K562 (cell line): ENCODE measurements around the gene CEMIP2. TPM values are rescaled to one million over a fixed set of nuclear protein-coding genes. Genes with fewer than 3 reads are reported as not detected.

Experiments
- ATAC-seq: fragments of 200-7000 bp; cut with Tn5 transposase; 3 replicates; pipeline ENCODE4 v1.9.1; 2020; ENCODE audit warnings: moderate library complexity
- BruUV-seq: library from RNA; stranded (reverse); fragments of 400-500 nt; replicated peaks from 2 replicates; lab custom pipeline; 2021; lab: Mats Ljungman, UMichigan
- CTCF ChIA-PET: fragments of 300-600 bp; formaldehyde crosslinking; extraction: SDS; loops from one replicate; lab custom pipeline; 2021; ENCODE audit warnings: low intra/inter-chr PET ratio; lab: Yijun Ruan, JAX
- POLR2A ChIA-PET: fragments of 300-600, 350-650 bp; sonication (Branson Sonifier 250); formaldehyde crosslinking; extraction: SDS; loops from one replicate; lab custom pipeline; 2021; ENCODE audit warnings: antibody characterized with exemption, inconsistent platforms; lab: Yijun Ruan, JAX
- DNase-seq, 4 experiments: peaks; one replicate each; pipeline versions ENCODE4 v3.0.0 to v3.0.0-alpha.2; 2011 to 2018; ENCODE audit warnings: low spot score in 3 of 4, mixed read lengths in 3 of 4; ENCODE audit errors: extremely low read depth in 1 of 4
- FAIRE-seq: peaks from 2 replicates; lab custom pipeline; 2011; peaks lifted over from hg19 to GRCh38; lab: Jason Lieb, UNC
- H2AFZ ChIP-seq: 2 replicates; pipeline ENCODE4 v1.6.0; 2011; ENCODE audit warnings: low read depth, low read length, control low read depth, inconsistent platforms
- H3K27ac ChIP-seq: fragments of 200-600 bp; 3 replicates; pipeline ENCODE4 v1.8.0; 2011; ENCODE audit warnings: low read depth, mild to moderate bottlenecking, control low read depth, inconsistent platforms, low read length, moderate library complexity, mixed read lengths; ENCODE audit errors: extremely low read depth
- H3K27me3 ChIP-seq, 2 experiments: fragments of 300-600 bp in 1 of 2; 2 replicates in 1 of 2; 3 replicates in 1 of 2; pipeline versions ENCODE4 v1.6.0 to v1.8.0; 2011; ENCODE audit warnings: inconsistent platforms in 2 of 2, low read length in 2 of 2, mild to moderate bottlenecking in 1 of 2, mixed read lengths in 1 of 2, moderate library complexity in 1 of 2; ENCODE audit not compliant: control insufficient read depth in 2 of 2, insufficient read depth in 2 of 2
- H3K36me3 ChIP-seq: fragments of 300-600 bp; 3 replicates; pipeline ENCODE4 v1.8.0; 2011; ENCODE audit warnings: mild to moderate bottlenecking, low read length, inconsistent platforms; ENCODE audit not compliant: control insufficient read depth, insufficient read depth
- H3K4me1 ChIP-seq, 2 experiments: fragments of 200-600 bp in 1 of 2; replicated peaks in 1 of 2; 2 replicates in 1 of 2; 3 replicates in 1 of 2; pipeline versions ENCODE4 v1.5.1 to v1.8.0; 2011; ENCODE audit warnings: inconsistent platforms in 2 of 2, low read length in 2 of 2, mild to moderate bottlenecking in 1 of 2, mixed read lengths in 1 of 2, moderate library complexity in 1 of 2; ENCODE audit not compliant: control insufficient read depth in 2 of 2, insufficient read depth in 2 of 2
- H3K4me2 ChIP-seq: 2 replicates; pipeline ENCODE4 v1.6.1; 2011; ENCODE audit warnings: low read length, control low read depth, inconsistent platforms, mixed read lengths; ENCODE audit not compliant: insufficient read depth
- H3K4me3 ChIP-seq: fragments of 200-600 bp; sonication (generic), shearing (Covaris generic); 2 replicates; pipeline ENCODE4 v1.5.1; 2016; ENCODE audit warnings: control low read depth, inconsistent platforms
- H3K79me2 ChIP-seq: fragments of 200-600 bp; 3 replicates; pipeline ENCODE4 v1.8.0; 2011; ENCODE audit warnings: low read length, inconsistent platforms; ENCODE audit not compliant: control insufficient read depth, insufficient read depth
- H3K9ac ChIP-seq, 2 experiments: 2 replicates each; pipeline versions ENCODE4 v1.6.0 to v1.6.1; 2011; ENCODE audit warnings: low read depth in 2 of 2, low read length in 2 of 2, control low read depth in 1 of 2, inconsistent platforms in 1 of 2, mild to moderate bottlenecking in 1 of 2, mixed read lengths in 1 of 2; ENCODE audit not compliant: insufficient read depth in 1 of 2
- H3K9me1 ChIP-seq: one replicate; pipeline ENCODE4 v1.6.0; 2011; ENCODE audit warnings: inconsistent platforms, mild to moderate bottlenecking, low read length, moderate library complexity; ENCODE audit not compliant: control insufficient read depth, insufficient read depth
- H3K9me3 ChIP-seq: replicated peaks from 2 replicates; pipeline ENCODE4 v1.5.1; 2011; ENCODE audit warnings: low read depth, low read length, inconsistent platforms; ENCODE audit not compliant: control insufficient read depth, insufficient read depth
- H4K20me1 ChIP-seq: replicated peaks from 2 replicates; pipeline ENCODE4 v1.6.1; 2011; ENCODE audit warnings: low read length, inconsistent platforms, mixed read lengths; ENCODE audit not compliant: control insufficient read depth, insufficient read depth
- ARNT ChIP-seq, 2 experiments: fragments of 450-650 bp; IDR thresholded peaks; 2 replicates each; pipeline ENCODE4 v1.6.1; 2016; ENCODE audit warnings: mild to moderate bottlenecking in 1 of 2
- CEBPG ChIP-seq, 3 experiments: fragments of 200-800 bp in 1 of 3; sonication (Bioruptor generic) in 1 of 3; sonication (generic) in 1 of 3; formaldehyde crosslinking in 1 of 3; IDR thresholded peaks in 2 of 3; conservative IDR thresholded peaks in 1 of 3; 2 replicates each; pipeline versions ENCODE4 v1.6.1 to v1.8.0; 2016 to 2022; ENCODE audit warnings: missing compliant biosample characterization in 2 of 3, missing genetic modification characterization in 2 of 3, mild to moderate bottlenecking in 1 of 3, missing genetic modification reagents in 1 of 3
- FIP1L1 ChIP-seq: fragments of 200-400 bp; formaldehyde crosslinking; IDR thresholded peaks from 2 replicates; pipeline ENCODE4 v1.6.1; 2018; ENCODE audit warnings: mild to moderate bottlenecking, low read depth, low read length; ENCODE audit not compliant: poor library complexity, severe bottlenecking
- HNRNPLL ChIP-seq: fragments of 200-400 bp; formaldehyde crosslinking; IDR thresholded peaks from 2 replicates; pipeline ENCODE4 v1.6.1; 2017; ENCODE audit warnings: low read length, low read depth, mild to moderate bottlenecking; ENCODE audit not compliant: poor library complexity, severe bottlenecking
- MXI1 ChIP-seq: IDR thresholded peaks from 2 replicates; pipeline ENCODE4 v1.6.1; 2011; ENCODE audit warnings: low read depth, mild to moderate bottlenecking, improper control_type of control experiment, low read length
- PYGO2 ChIP-seq: fragments of 450-650 bp; IDR thresholded peaks from 2 replicates; pipeline ENCODE4 v1.6.1; 2016; ENCODE audit warnings: mild to moderate bottlenecking, missing genetic modification characterization, moderate library complexity, missing compliant biosample characterization
- SMARCA5 ChIP-seq: fragments of 450-650 bp; IDR thresholded peaks from 2 replicates; pipeline ENCODE4 v1.6.1; 2016
- WGBS: fragments of 100-300 bp; shearing (Covaris generic); methylation state at CpG from one replicate; pipeline ENCODE4 v1.1.6; 2016; ENCODE audit warnings: low coverage, mixed read lengths; ENCODE audit not compliant: insufficient coverage; ENCODE audit errors: missing lambda C conversion rate; 5-methylcytosine and 5-hydroxymethylcytosine counted together
- in situ Hi-C: fragments of 300-500 bp; cut with MboI; formaldehyde crosslinking; loops from 4 replicates; pipeline ENCODE4 v1.15.0; 2018; ENCODE audit warnings: inconsistent platforms, mixed read lengths
- intact Hi-C: fragments of 100-400 bp; cut with micrococcal nuclease; formaldehyde crosslinking; loops from 2 replicates; pipeline ENCODE4 v1.14.2; 2022
- polyA plus RNA-seq, 8 experiments: library from polyadenylated mRNA; depleted of rRNA in 4 of 8; stranded (reverse) in 5 of 8; unstranded in 3 of 8; fragments of >200 nt; fragmentation: Nextera tagmentation in 2 of 8; fragmentation: Illumina TruSeq in 1 of 8; extraction: Ambion mirVana in 2 of 8; extraction: Trizol in 1 of 8; gene quantifications; 2 replicates each; pipeline versions ENCODE4 v1.2.1 to v1.2.3, GENCODE V29; 2011 to 2014; ENCODE audit warnings: inconsistent platforms in 1 of 8, missing spikeins in 1 of 8
- total RNA-seq, 7 experiments: library from RNA; depleted of rRNA in 6 of 7; stranded (reverse); fragments of >200 nt in 6 of 7; fragmentation: Illumina TruSeq in 2 of 7; extraction: Trizol in 2 of 7; gene quantifications; 2 replicates each; pipeline versions ENCODE4 v1.2.1 to v1.2.3, GENCODE V29; 2011 to 2021; ENCODE audit warnings: low replicate concordance in 1 of 7
- TF ChIP-seq, protein P1 (sequence below): fragments of 250-450 bp; sonication (Bioruptor Pico); IDR thresholded peaks from 2 replicates; pipeline ENCODE4 v1.8.0; 2022; ENCODE audit warnings: inconsistent platforms
- TF ChIP-seq, protein P2 (sequence below): fragments of 450-650 bp; formaldehyde crosslinking; IDR thresholded peaks from 2 replicates; pipeline ENCODE4 v1.4.0; 2022; ENCODE audit warnings: missing genetic modification characterization
- TF ChIP-seq, protein P3 (sequence below): fragments of 450-650 bp; conservative IDR thresholded peaks from 2 replicates; pipeline ENCODE4 v1.6.1; 2016; ENCODE audit warnings: missing genetic modification characterization, low read depth, mild to moderate bottlenecking, missing compliant biosample characterization, moderate library complexity

Gene CEMIP2
- total and polyA plus RNA-seq, 9 of the 15 experiments (the other 6 are each of a cell fraction or from before 2014, with no cell fraction given): 5.4 to 29.9 (median 14.2) TPM

DNA sequence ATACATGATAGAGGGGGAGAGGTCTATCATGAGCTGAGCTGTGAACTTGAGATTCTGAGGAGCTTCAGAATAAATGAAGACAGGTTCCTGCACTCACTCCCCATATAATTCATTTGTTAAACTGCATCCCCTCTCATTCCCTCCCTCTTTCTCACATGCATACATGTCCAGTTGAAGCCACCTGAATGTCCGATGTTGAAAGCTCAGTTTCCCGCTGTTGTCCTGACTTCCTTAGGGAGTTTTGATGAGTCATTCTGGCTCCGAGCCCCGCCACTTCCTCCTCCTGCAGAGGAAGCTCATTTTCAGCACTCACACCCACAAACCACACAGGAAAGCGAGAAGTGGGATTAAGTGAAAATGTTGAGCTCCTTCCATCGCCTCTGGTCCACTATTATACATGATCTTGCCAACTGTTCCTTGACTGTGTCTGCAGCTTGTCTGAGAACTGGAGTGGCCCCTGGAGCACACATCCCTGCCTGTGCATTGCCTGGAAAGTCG, 121.2 kb downstream of the CEMIP2 start (continued):
- TF ChIP-seq, protein P1, sequence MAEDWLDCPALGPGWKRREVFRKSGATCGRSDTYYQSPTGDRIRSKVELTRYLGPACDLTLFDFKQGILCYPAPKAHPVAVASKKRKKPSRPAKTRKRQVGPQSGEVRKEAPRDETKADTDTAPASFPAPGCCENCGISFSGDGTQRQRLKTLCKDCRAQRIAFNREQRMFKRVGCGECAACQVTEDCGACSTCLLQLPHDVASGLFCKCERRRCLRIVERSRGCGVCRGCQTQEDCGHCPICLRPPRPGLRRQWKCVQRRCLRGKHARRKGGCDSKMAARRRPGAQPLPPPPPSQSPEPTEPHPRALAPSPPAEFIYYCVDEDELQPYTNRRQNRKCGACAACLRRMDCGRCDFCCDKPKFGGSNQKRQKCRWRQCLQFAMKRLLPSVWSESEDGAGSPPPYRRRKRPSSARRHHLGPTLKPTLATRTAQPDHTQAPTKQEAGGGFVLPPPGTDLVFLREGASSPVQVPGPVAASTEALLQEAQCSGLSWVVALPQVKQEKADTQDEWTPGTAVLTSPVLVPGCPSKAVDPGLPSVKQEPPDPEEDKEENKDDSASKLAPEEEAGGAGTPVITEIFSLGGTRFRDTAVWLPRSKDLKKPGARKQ (CRISPR knock-in tag): no peak
- TF ChIP-seq FIP1L1 (no peak), SMARCA5 (no peak), HNRNPLL (no peak), MXI1 (no peak), ARNT (IDR thresholded peaks at IDR 0.05) (0 out of 4 replicates have a peak, but pooled peaks of 1 of the 2 experiments have one; percentile 40), PYGO2 (tag) (0 out of 2 replicates have a peak, but pooled peaks have one; percentile 46)
- TF ChIP-seq, protein P2, sequence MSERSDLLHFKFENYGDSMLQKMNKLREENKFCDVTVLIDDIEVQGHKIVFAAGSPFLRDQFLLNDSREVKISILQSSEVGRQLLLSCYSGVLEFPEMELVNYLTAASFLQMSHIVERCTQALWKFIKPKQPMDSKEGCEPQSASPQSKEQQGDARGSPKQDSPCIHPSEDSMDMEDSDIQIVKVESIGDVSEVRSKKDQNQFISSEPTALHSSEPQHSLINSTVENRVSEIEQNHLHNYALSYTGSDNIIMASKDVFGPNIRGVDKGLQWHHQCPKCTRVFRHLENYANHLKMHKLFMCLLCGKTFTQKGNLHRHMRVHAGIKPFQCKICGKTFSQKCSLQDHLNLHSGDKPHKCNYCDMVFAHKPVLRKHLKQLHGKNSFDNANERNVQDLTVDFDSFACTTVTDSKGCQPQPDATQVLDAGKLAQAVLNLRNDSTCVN (CRISPR knock-in tag): no peak
- TF ChIP-seq, all 486 proteins: peak for 59

DNA sequence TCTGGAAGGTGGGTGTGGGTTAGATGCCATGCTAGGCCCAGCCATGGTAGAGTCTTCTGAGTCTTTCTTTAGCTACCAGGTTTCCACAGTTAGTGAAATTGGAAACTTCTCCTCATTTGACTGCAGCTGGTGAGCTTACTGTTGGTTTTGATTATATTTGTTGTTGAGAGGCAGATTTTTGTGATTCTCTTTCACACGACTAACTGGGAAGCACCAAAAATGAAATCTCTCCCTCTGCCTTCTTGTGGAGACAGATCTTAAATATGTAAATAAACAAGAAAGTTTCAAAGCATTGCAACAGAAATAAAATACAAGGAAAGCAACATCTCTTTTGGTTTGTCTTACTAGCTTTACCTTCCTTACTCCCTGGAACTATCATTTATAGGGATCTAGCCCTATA, 122.2 kb downstream of the CEMIP2 start:
- H3K4me1 ChIP-seq: peaks cover 7 to 35% of the 10 kb centered on the region in 2 experiments; a peak in 4 of 5 replicates
- H3K9me1 ChIP-seq: no peaks in the 10 kb centered on the region
- intact Hi-C loops (no loop called here), in situ Hi-C loops (no loop called here)
- no peak overlapping the region for H3K4me2 ChIP-seq
- no peak overlapping the region for H3K9ac ChIP-seq
- no peaks in the 10 kb centered on the region for H3K79me2 ChIP-seq
- H3K27ac ChIP-seq: no peak overlapping the region; the same call in 2 of the 3 replicates
- TF ChIP-seq CEBPG (CRISPR knock-in tag; IDR thresholded peaks at IDR 0.05) (no peak), CEBPG (tag; conservative IDR thresholded peaks at IDR 0.05 in 1 of 2, IDR thresholded peaks at IDR 0.05 in 1 of 2) (peak in 1 of 2 experiments; percentile 52; a peak in 1 of 4 replicates)
- TF ChIP-seq, protein P3, sequence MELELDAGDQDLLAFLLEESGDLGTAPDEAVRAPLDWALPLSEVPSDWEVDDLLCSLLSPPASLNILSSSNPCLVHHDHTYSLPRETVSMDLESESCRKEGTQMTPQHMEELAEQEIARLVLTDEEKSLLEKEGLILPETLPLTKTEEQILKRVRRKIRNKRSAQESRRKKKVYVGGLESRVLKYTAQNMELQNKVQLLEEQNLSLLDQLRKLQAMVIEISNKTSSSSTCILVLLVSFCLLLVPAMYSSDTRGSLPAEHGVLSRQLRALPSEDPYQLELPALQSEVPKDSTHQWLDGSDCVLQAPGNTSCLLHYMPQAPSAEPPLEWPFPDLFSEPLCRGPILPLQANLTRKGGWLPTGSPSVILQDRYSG (tag): no peak
- H3K9me3 ChIP-seq: no peaks in the 10 kb centered on the region
- CTCF ChIA-PET: no interaction called here
- no peak for DNase-seq
- no peaks in the 10 kb centered on the region for H3K27me3 ChIP-seq
- FAIRE-seq: no peak
- no TSS peak for BruUV-seq
- H3K4me3 ChIP-seq: no peak overlapping the region
- no peak for ATAC-seq
- POLR2A ChIA-PET: interaction anchor here (0.7 to 1.1 kb wide), 2 partner anchors 90 to 121 kb away, joined by 4 read pairs; no protein-coding TSS in a partner anchor
- no peaks in the 10 kb centered on the region for H4K20me1 ChIP-seq
- peak overlapping the region; percentile 97; the same call in 1 of the 2 replicates for H2AFZ ChIP-seq
- no peaks in the 10 kb centered on the region for H3K36me3 ChIP-seq
- 50% methylated on average over 1 of the region's 1 CpG for WGBS
